Activated CD4-positive, alpha-beta T cell treated with anti-CD3 and anti-CD28 coated beads, Interleukin-2, amount 10 ng/mL, durations not matched to agents 7 days and 5 days (primary cell): ENCODE data around the gene ARSH. TPM values are rescaled to one million over a fixed set of nuclear protein-coding genes. Genes with fewer than 3 reads are reported as not detected.
"Not testable (repeated sequence)": the region's sequence is repeated elsewhere in the genome, so short reads cannot be mapped to it uniquely, and the experiment has no call there.

Experiments
- CTCF ChIA-PET: fragments of 350-600 bp; sonication (Branson Sonifier 250); formaldehyde crosslinking; loops from one replicate; lab custom pipeline; 2021; ENCODE audit warnings: antibody characterized with exemption; lab: Charles Lee
- POLR2A ChIA-PET: fragments of 350-600 bp; sonication (Branson Sonifier 250); formaldehyde crosslinking; loops from one replicate; lab custom pipeline; 2021; ENCODE audit warnings: antibody characterized with exemption; lab: Charles Lee
- DNase-seq: peaks from one replicate; pipeline ENCODE4 v3.0.0-alpha.2; 2020
- H3K27ac Mint-ChIP-seq: one replicate; pipeline ENCODE4 v1.8.0; 2021; ENCODE audit warnings: mild to moderate bottlenecking, moderate library complexity, mixed read lengths
- H3K27me3 Mint-ChIP-seq: one replicate; pipeline ENCODE4 v1.8.0; 2021; ENCODE audit warnings: mixed read lengths
- H3K36me3 Mint-ChIP-seq: one replicate; pipeline ENCODE4 v1.8.0; 2021; ENCODE audit warnings: low read depth, mixed read lengths
- H3K4me1 Mint-ChIP-seq: one replicate; pipeline ENCODE4 v1.8.0; 2021; ENCODE audit warnings: mixed read lengths
- H3K4me3 Mint-ChIP-seq: one replicate; pipeline ENCODE4 v1.8.0; 2021; ENCODE audit warnings: mild to moderate bottlenecking, moderate library complexity, mixed read lengths
- H3K9me3 Mint-ChIP-seq: one replicate; pipeline ENCODE4 v1.8.0; 2021; ENCODE audit warnings: mixed read lengths
- total RNA-seq, 2 experiments: library from RNA; stranded (reverse); gene quantifications; one replicate each; pipeline ENCODE4 v1.2.3, GENCODE V29; 2021

The ARSH gene
- total RNA-seq, 2 experiments from 2014 or later: not detected

DNA sequence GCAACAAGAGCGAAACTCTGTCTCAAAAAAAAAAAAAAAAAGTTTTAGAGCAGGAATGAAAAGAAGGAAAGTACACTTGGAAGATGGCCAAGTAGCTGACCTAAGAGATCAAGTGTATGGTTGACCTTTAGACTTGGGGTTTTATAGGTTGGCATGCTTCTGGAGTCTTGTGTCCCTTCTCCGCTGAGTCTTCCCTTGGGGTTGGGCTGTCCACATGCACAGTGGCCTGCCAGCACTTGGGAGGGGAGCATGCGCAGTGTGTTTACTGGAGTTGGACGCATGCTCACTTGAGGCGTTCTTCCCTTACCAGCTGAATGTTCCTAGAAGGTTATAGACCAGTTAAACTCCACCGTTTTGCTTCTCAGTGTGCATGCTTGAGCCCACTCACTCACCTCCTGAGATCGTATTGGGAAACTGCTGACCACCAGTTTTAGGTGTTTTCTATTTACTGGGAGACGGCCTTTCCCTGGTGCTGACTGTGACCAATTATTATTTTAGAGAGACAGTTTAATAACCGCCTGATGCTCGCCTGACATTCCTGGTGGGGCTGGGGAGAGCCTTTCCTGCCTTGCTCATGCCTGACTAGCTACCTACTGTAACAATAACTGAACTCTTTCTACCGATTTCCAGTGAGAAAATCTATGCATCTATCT, 44.3 kb downstream of the ARSH start:
- CTCF ChIA-PET, H3K4me3 Mint-ChIP-seq, H3K36me3 Mint-ChIP-seq, H3K4me1 Mint-ChIP-seq, H3K27ac Mint-ChIP-seq, DNase-seq, POLR2A ChIA-PET, H3K27me3 Mint-ChIP-seq, H3K9me3 Mint-ChIP-seq: not testable (repeated sequence)

DNA sequence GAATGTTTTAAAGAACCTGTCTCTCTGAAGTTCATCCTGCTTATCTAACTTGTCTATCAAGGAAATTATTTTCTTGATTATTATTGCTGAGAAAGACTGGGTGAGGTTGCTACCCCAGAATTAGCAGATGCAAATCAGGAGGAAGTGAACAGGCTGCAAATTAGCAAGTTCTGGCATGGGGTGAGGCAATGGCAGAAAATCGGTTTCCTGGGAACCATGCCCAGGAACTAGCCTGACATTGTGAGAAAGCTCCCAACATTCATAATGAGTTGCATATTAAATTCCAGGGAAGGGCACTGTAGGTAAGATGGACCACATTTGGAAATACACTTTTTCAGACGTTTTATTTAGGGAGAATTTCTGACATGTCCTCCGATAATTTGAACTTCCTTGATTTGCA, 46.5 kb downstream of the ARSH start:
- Mint-ChIP-seq H3K27me3 (no peaks in the 10 kb centered on the region), H3K4me1 (no peaks in the 10 kb centered on the region), H3K36me3 (no peaks in the 10 kb centered on the region), H3K9me3 (no peaks in the 10 kb centered on the region), H3K27ac (no peak overlapping the region), H3K4me3 (no peak overlapping the region)
- POLR2A ChIA-PET: no interaction called here
- no peak for DNase-seq
- CTCF ChIA-PET: no interaction called here

DNA sequence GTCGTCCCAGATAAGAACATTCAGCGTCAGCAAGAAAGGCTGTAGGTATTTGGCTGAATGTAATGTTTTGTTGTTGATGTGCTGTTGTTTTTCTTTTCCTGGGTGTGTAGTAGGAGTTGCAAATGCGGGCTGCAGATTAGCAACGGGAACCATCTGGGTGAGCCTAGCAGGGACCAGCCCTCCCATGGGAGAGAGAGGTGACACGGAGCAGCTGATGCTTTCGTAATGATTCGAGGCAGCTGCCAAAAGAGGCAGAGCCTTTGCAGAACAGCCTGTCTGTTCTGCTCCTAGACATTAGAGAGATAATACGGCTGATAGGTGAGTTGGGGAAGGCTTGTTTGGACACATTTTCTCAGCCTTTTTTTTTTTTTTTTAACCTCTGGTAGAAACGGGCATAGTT, 60.2 kb downstream of the ARSH start:
- Mint-ChIP-seq H3K27ac (no peak overlapping the region), H3K36me3 (no peaks in the 10 kb centered on the region), H3K27me3 (no peaks in the 10 kb centered on the region), H3K4me1 (no peaks in the 10 kb centered on the region), H3K9me3 (no peaks in the 10 kb centered on the region), H3K4me3 (no peak overlapping the region)
- POLR2A ChIA-PET: no interaction called here
- CTCF ChIA-PET: no interaction called here
- DNase-seq: no peak

DNA sequence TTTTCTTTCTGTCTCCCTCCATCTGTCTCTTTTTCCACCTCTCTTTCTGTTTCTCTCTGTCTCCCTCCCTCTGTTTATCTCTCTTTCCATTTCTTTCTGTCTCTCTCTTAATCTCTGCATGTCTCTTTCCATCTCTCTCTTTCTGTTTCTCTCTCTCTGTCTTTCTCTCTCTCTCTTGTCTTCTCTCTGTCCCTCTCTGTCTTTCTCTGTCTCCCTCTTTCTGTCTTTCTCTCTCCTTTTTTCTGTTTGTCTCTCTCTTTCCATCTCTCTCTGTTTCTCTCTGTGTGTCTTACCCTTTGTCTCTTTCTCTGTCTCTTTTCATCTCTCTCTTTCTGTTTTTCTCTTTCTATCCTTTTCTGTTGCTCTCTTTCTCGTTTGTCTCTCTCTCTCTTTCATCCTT, 69.6 kb downstream of the ARSH start:
- H3K36me3 Mint-ChIP-seq: no peaks in the 10 kb centered on the region
- no peak overlapping the region for H3K27ac Mint-ChIP-seq
- no peak for DNase-seq
- no peaks in the 10 kb centered on the region for H3K4me1 Mint-ChIP-seq
- H3K27me3 Mint-ChIP-seq: no peaks in the 10 kb centered on the region
- H3K9me3 Mint-ChIP-seq: no peaks in the 10 kb centered on the region
- no peak overlapping the region for H3K4me3 Mint-ChIP-seq
- ChIA-PET CTCF (no interaction called here), POLR2A (no interaction called here)

DNA sequence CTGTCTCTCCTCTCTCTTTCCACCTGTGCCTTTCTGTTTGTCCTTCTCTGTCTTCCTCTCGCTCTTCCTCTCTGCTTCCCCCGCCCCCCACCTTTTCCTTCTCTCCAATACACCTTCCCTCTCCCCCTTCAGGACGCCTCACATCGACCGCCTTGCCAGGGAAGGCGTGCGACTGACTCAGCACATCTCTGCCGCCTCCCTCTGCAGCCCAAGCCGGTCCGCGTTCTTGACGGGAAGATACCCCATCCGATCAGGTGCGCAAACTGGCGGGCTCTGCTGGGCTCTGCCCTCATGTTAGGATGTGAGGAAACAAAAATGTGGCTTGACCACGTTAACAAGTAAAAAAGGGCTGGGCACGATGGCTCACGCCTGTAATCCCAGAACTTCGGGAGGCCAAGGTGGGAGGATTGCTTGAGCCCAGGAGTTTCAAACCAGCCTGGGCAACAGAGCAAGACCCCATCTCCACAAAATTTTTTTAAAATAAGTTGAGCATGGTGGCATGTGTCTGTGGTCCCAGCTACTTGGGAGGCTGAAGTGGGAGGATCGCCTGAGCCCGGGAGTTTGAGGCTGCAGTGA, 70.2 kb downstream of the ARSH start:
- CTCF ChIA-PET: no interaction called here
- H3K4me1 Mint-ChIP-seq: no peaks in the 10 kb centered on the region

More for the DNA sequence above, 70.2 kb downstream of the ARSH start:
- DNase-seq: no peak
- Mint-ChIP-seq H3K4me3 (no peak overlapping the region), H3K27me3 (no peaks in the 10 kb centered on the region), H3K9me3 (no peaks in the 10 kb centered on the region), H3K36me3 (no peaks in the 10 kb centered on the region), H3K27ac (no peak overlapping the region)
- POLR2A ChIA-PET: no interaction called here

Other genes with a start within 250 kb of the ARSH start
- gene GYG2, start 177.6 kb upstream of the ARSH start, total RNA-seq: not detected
- gene ARSD, start 77.2 kb upstream of the ARSH start, total RNA-seq: 1 to 10 TPM; 2.5 to 2.7 TPM
- gene ARSF, start 34.9 kb downstream of the ARSH start, total RNA-seq: not detected